HG03457 (cell line): ENCODE data around the gene PTPRN2.
A peak's percentile ranks its signal among the peaks of the same experiment; 100 is the strongest.
"Not testable (repeated sequence)": the region's sequence is repeated elsewhere in the genome, so short reads cannot be mapped to it uniquely, and the experiment has no call there.

Experiments used
- ATAC-seq: cut with Tn5 transposase; IDR thresholded peaks from one replicate; pipeline ENCODE4 v1.9.1; 2021; ENCODE audit warnings: moderate number of reproducible peaks; ENCODE audit not compliant: unreplicated experiment

The PTPRN2 gene

GRCh38 chr7:158587162-158588084, at the start of gene PTPRN2:
TSS of gene PTPRN2 (minus strand) at chr7:158587823.
- no peak for ATAC-seq

GRCh38 chr7:158633055-158633956, 45.7 kb upstream of the PTPRN2 start:
- no peak for ATAC-seq

- no peak for ATAC-seq
These were observed 44.1 kb upstream of the PTPRN2 start for GRCh38 chr7:158631574-158632195.

- ATAC-seq = not testable (repeated sequence)
These were observed 38.7 kb upstream of the PTPRN2 start for GRCh38 chr7:158626289-158626688.

- ATAC-seq = no peak
These were observed 35.6 kb upstream of the PTPRN2 start for GRCh38 chr7:158623241-158623640.

- ATAC-seq = no peak
These were observed 33.3 kb upstream of the PTPRN2 start for GRCh38 chr7:158620839-158621441.

GRCh38 chr7:158620418-158620817, 32.8 kb upstream of the PTPRN2 start:
- ATAC-seq = no peak

- ATAC-seq = no peak
These were observed 31.1 kb upstream of the PTPRN2 start for GRCh38 chr7:158618745-158619140.

- no peak for ATAC-seq
These were observed 30.1 kb upstream of the PTPRN2 start for GRCh38 chr7:158617737-158618128.

- ATAC-seq = no peak
These were observed 28.4 kb upstream of the PTPRN2 start for GRCh38 chr7:158616050-158616449.

- no peak for ATAC-seq
These were observed 27.1 kb upstream of the PTPRN2 start for GRCh38 chr7:158614700-158615099.

- peak; percentile 90 for ATAC-seq
These were observed 25.9 kb upstream of the PTPRN2 start for GRCh38 chr7:158613481-158613880.

GRCh38 chr7:158612546-158612945, 24.9 kb upstream of the PTPRN2 start:
- ATAC-seq = no peak

GRCh38 chr7:158611541-158611940, 23.9 kb upstream of the PTPRN2 start:
- no peak for ATAC-seq

GRCh38 chr7:158609313-158609974, 21.8 kb upstream of the PTPRN2 start:
- no peak for ATAC-seq

GRCh38 chr7:158607563-158607962, 19.9 kb upstream of the PTPRN2 start:
- ATAC-seq = no peak

GRCh38 chr7:158606671-158607424, 19.2 kb upstream of the PTPRN2 start:
- ATAC-seq = no peak

- no peak for ATAC-seq
These were observed 18.5 kb upstream of the PTPRN2 start for GRCh38 chr7:158606129-158606528.
